HG03565 (cell line): ENCODE results near the gene SCGB1D1.

Experiments
- ATAC-seq: cut with Tn5 transposase; IDR thresholded peaks from one replicate; pipeline ENCODE4 v1.9.1; 2021; ENCODE audit warnings: mild to moderate bottlenecking, moderate library complexity; ENCODE audit not compliant: unreplicated experiment

Gene SCGB1D1, protein sequence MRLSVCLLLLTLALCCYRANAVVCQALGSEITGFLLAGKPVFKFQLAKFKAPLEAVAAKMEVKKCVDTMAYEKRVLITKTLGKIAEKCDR

DNA sequence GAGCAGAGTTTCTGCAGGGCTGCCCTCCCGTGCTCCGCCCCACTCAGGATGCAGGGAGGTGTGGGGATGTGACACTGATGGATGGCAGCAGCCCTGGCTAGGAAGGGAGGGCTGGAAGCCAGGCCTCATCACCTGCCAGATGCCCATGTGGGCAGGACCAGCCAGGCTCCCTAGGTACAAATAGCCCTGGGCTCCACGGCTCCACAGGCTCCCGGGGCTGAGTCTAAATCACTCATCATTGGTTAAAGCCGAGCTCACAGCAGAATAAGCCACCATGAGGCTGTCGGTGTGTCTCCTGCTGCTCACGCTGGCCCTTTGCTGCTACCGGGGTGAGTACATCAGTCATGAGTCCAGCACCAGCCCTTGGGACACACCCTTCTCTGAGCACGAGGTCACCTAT lies at the start of gene SCGB1D1:
Gene SCGB1D1, plus strand, starts transcription at position 206 of the 400 bp plus-strand sequence. Its CDS starts 69 bp downstream, at position 275.
- ATAC-seq = no peak

DNA sequence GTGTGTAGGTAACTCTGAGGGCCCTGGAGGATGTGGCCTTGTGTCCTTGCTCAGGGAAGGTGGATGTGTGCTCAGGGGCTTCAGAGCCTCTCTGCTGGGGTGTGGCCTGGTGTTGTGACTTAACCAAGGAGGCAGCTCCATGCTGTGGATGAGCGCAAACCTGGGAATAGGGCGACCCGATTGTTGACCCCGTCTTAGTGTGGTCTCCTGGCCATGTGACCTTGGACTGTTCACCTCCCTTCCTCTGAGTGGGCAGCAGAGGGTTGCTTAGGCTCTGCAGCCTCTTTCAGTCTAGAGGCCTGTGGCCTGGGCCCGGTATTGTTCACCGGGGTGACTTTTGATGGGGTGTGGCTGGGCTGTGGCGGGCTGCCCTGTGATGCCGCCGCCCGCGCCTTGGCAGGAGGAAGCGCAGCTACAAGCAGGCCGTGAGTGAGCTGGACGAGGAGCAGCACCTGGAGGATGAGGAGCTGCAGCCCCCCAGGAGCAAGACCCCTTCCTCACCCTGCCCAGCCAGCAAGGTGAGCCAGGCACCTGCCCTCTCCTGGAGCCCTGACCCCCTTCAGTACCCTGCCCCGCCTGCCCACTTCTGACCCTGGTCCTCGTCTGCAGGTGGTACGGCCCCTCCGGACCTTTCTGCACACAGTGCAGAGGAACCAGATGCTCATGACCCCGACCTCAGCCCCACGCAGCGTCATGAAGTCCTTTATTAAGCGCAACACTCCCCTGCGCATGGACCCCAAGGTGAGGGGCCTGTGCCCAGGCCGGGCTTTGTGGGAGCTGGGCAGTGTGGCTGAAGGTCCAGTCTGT lies 49.5 kb upstream of the SCGB1D1 start:
- ATAC-seq = no peak

DNA sequence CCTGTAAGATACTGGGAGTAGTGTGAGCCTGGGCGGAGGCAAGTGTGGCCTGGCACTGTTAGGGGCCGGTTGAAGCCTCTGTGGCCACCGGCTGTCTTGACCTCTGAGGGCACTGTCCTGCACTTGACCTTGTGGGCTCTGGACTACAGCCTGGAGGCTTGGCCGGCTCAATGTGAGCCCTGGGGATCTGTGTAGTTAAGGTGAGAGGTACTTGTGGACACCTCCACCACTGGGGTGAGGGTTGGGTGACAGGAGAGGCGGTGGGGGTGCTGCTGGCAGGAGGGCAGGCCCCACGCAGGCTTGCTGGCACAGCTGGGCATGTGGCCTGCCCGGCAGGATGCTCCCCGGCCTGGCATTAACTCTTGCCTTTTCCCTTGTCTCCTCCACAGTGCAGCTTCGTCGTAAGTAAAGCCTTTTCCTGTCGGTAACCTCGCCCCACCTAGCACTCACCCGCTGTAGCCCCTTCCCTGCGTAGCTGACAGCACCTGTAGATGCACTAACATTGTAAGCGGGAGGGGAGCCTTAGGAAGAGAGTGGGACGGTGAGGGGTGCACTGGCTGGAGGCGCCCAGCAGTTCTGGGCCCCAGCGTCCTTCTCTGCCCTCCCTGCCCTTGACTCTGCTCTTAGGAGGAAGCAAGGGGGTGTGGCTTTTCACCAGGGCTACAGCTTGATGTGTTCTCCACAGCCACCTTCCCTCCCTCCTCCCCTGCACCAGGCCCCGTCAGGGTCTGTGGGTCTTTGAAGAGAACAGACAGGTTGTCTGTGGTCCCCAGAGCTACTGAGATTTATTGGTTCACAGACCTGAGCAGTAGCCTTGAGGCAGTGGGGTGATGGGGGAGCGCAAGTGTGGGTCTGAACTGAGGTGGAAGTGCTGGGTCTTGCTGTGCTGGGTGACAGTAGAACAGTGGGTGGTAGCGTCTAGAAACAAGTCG lies 48.6 kb upstream of the SCGB1D1 start:
- no peak for ATAC-seq

DNA sequence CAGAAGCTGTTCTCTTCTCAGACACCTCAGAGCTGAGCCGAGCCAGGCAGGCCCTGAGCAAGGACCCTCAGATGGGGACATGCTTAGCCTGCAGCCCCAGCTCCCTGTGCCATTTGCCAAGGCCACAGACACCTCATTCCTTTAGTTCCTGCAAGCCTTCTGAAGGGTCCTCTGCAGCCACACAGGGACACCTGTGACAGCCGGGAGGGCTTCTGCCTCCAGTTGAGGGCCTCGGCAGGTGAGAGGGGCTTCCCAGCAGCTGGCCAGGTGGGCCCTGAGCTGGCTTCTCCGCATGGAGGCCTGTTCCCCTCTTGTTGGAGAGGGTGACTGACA lies 48.0 kb upstream of the SCGB1D1 start:
- no peak for ATAC-seq

DNA sequence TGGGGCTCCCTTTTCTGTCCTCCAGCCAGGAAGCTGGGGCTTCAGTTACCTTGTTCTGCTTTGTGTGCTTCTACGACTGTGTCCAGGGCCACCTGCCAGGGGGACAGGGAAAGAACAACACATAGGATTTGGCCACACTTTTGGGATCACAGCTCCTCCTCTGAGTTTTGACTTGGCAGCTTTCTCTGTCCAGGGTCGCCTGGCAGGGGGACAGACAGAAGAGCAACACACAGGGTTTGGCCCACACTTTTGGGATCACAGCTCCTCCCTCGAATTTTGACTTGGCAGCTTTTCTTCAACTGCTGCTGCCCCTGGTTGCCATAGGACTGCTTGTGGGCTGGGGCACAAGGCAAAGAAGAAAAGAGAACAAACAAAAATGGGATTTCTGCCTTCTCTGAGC lies 47.1 kb upstream of the SCGB1D1 start:
- no peak for ATAC-seq

DNA sequence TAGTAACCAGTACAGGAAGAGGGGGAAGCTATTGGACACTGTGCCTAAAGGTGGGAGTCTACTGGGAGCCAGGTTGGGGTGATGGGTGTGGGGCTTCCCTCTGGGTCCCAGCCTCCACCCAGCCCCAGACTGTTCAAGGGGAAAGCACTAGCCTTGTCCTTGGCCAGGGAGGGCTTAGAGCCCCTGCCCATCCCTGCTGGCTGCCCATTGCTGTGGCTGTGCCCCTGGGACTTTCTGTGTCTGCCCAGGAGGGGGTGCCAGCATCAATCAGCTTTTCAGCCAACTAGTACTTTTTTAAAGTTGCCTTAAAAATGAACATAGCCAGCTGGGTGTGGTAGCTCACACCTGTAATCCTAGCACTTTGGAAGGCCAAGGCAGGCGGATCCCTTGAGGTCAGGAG lies 46.3 kb upstream of the SCGB1D1 start:
- ATAC-seq = no peak

DNA sequence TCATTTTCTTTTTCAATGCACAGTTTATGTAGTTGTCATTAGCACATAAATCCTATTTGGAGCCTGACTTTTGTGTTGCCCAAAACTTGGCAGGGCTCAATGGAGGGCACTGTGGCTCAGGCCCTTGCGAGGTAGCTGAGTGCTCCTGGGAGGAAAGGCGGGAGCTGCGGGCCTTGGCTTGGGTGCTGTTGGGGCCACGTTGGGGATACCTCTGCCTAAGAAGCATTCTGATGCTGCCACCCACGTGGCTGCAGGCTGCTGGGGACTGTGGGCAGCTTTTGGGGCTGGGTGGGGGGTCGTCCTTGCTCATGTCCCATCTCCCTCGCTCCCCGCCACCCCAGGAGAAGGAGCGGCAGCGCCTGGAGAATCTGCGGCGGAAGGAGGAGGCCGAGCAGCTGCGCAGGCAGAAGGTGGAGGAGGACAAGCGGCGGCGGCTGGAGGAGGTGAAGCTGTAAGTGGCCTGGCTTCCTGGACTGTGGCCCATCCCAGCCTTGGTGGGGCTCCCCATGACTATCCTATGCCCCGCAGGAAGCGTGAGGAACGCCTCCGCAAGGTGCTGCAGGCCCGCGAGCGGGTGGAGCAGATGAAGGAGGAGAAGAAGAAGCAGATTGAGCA lies 45.3 kb upstream of the SCGB1D1 start:
- ATAC-seq = no peak

DNA sequence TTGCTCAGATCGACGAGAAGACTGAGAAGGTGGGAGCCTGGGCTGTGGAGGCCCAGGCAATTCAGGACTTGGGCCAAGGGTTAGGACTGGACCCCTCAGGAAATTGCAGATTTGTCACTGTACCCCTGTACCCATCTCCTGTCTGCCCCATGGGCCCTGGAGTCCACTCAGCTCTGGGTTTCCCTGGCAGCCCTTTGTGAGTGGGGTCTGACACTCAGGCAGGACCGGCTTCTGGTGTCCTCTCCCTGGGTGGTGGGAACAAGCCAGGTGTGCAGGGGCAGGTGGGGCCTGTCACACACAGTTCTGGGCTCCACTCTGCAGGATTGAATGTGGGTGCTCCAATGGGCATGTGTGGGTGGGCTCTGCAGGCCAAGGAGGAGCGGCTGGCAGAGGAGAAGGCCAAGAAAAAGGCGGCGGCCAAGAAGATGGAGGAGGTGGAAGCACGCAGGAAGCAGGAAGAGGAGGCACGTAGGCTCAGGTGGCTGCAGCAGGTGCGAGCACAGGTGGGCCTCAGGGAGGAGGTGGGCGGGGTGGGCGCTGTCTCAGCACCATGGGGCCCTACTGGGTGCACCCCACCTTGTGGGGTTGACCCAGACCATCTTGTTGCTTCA lies 44.6 kb upstream of the SCGB1D1 start:
- no peak for ATAC-seq

DNA sequence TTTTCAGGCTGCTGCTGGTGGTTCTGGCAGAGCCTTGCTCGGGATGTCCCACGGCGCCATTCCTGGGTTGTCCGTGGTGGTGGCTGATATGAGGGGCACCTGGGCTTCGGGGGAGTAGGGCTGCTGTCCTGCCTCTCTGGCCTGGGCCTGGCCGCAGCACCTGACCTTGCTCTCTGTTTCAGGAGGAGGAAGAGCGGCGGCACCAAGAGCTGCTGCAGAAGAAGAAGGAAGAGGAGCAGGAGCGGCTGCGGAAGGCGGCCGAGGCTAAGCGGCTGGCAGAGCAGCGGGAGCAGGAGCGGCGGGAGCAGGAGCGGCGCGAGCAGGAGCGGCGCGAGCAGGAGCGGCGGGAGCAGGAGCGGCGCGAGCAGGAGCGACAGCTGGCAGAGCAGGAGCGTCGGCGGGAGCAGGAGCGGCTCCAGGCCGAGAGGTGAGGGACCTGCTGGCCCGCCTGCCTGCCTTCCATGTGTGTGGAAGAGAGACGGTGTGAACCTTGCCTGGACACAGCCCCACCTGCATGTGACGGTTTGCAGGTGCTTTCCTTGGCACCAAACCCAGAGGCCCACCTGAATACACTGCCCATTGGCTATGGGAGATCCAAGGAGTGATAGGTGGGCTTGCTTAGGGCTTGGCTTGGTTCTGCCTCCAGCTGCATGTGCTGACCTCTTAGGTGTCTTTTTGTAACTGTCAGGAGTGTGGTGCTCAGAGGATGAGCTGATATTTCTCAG lies 43.4 kb upstream of the SCGB1D1 start:
- no peak for ATAC-seq

DNA sequence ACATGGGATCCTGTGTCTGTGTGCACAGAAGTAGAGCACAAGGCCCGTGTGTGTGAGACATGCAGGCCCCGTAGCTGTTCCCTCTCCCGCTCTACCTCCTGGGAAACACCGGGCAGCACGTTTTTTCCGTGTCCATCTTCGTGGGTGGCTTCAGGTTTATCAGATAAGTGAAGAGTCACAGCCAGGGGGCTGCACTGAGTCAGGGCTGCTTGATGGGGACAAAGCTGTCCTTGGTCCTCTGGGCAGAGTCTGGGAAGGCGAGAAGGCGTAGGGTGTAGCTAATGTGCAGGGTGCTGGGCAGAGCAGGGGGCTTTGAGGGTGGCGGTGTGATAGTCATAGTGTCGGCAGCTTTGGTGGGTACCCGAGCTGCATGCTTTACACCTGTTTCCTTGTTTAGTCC lies 42.5 kb upstream of the SCGB1D1 start:
- ATAC-seq = no peak

DNA sequence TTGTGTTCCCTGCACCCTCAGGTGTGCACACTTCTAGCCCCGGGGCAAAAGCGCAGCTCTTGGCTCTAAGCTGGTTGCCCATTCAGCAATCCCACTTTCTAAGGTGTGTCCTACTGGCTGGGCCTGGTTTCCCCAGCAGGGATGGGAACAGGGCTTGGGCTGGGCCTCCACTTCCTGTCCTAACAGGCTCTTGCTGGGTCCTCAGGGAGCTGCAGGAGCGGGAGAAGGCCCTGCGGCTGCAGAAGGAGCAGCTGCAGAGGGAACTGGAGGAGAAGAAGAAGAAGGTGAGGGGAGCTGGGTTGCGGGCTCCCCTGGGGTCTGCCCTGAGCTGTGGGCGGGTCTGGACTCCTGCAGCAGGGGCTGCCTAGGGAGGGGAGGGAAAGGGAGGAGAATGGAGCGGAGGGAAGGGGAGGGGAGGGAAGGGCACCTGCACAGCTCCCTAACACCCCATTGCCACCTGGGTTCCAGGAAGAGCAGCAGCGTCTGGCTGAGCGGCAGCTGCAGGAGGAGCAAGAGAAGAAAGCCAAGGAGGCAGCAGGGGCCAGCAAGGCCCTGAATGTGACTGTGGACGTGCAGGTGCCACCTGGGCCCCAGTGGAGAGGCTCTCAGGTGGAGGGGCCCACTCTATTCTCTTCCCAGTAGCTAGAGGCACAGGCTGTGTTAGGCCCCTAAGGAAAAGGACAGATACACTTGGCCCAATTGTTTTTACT lies 41.6 kb upstream of the SCGB1D1 start:
- ATAC-seq = no peak

DNA sequence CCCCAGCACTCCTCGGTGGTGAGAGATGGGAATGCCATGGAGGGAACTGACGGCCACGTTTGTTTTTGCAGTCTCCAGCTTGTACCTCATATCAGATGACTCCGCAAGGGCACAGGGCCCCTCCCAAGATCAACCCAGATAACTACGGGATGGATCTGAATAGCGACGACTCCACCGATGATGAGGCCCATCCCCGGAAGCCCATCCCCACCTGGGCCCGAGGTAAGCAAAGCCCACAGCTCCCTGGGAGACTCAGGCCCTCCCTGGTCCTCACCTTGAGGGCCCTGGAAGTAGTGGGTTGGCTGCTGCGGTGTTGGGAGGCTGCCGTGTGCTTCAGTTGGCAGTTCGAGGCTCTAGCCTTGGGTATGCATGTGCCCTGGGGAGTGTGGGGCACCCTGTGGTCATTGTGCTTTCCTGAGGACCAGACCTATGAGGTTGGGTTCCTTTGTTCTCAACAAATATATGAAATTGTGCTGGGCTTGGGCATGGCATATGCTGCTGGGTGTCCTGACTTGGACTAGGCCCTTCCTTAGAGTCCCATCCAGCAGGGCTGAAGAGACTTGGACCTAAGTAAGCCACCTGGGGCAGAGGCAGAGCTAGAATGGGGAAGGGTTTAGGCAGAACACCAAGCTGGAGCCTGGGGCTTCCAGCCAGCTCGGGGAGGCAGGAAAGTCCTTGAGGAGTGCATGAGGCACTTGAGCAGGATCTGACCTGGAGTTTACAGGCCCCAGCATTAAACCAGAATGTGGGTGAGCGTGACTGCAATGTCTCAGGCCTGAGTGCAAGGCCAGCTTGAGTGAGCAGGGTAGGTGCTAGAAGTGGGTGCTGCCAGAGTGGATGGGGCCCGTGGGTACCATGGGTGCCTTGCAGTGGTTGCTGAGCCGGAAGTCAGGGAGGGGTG lies 39.8 kb upstream of the SCGB1D1 start:
- no peak for ATAC-seq

DNA sequence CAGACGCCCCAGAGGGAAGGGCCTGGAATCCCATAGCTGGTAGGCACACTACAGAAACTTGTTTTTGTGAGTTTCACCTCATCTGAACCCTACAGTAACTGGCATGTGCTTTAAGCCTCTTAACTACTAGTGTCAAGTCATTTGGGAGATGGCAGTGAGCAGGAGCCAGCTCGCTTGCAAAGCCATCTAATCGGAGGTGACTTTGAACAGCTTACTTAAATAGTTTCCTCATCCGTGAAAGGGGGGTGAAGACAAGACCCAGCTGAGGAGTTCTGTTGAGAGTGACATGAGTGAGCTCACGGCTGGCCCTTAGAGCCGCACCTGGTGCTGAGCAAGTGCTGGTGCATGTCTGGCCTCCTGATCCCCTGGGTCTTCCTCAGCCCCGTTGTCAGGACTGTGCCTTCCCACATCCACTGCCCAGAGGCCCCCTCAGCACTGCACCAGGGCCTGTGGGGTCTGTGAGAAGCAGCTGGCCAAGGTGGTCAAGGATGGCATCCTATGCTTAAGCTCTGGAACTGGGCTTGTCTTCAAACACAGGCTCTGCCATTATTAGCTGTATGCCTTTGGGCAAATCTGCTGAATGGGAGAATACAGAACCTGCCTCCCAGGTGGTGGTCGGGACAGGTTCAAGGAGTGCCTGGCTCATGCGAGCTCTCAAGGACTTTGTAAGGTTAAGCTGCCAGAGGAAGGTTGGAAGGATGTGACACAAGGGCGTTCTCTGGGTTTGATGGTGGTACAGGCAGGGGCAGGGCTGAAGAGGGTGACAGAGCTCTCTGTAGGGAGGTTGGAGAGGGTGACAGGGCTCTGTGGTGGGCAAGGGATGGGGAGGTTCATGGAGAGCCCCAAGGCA lies 38.9 kb upstream of the SCGB1D1 start:
- ATAC-seq = no peak

DNA sequence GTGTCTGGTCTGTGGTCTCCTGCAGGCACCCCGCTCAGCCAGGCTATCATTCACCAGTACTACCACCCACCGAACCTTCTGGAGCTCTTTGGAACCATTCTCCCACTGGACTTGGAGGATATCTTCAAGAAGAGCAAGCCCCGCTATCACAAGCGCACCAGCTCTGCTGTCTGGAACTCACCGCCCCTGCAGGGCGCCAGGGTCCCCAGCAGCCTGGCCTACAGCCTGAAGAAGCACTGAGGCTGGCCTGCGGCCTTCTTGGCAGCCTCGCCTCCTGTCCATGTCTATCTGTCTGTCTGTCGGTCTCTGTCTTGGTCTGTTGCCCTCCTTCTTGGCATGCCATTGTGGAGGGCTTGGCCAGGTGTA lies 38.3 kb upstream of the SCGB1D1 start:
- ATAC-seq = no peak

DNA sequence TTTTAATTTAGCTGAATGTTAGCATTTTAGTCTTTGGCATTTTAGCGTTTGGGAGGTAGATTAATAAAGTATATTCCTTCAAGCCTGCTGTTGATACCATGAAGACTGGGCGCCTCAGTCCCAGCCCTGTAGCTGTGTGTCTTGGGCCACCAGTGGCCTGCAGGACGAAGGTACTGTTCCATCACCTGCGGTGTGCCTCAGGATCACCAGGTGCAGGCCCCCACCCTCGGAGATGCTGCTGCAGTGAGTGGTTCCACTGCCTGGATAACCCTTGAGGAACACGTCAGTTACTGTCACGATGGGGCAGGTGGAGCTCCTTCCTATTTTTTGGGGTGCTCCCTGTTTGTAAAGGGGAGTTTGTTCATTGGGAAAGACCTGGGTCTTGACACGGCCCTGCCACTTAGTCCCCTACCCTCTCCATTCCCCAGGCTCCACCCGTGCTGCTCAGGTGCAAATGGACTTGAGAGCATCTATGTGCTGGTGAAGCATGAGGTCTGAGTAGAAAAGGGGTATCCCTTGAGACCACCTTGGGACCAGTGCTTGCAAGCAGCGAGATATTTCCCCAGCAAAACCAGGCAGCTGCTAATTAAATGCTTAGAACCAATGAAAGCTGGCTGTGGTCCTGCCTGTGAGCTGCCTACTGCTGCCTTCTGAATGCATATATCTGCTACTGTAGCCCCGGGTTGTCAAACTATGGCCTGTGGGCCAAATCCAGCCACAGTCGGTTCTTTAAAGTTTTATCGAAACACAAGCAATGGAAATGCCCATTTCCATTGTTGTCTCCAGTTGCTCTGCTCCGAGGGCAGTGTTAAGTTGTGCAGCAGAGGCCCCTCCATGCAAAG lies 37.5 kb upstream of the SCGB1D1 start:
- ATAC-seq = no peak

DNA sequence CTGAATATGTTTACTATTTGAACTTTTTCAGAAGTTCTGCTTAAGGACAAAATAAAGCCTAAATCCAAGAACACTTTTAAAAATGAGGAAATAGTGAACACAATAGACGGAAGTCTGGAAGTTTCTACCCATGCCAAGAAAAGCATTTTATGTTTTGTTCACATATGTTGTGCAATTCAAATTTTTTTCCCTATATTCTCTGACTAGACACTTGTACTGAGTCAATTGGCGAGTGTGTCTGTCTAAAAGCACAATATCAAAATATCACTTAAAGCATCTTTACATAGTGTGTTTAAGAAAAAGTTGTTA lies 37.0 kb upstream of the SCGB1D1 start:
- ATAC-seq = no peak

DNA sequence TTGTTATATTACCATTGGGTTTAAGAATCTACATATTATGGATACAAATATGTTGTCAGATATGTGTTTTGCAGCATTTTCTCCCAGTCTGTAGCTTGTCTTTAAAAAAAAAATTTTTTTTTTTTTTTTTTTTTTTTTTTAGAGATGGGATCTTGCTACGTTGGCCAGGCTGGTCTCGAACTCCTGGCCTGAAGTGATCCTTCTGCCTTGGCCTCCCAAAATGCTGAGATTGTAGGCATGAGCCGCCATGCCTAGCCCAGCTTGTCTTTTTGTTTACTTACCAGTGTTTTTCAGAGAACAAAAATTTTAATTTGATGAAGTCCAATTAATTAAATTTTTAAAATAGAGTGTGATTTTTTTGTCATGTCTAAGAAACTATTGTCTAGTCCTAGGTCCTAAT lies 36.4 kb upstream of the SCGB1D1 start:
- no peak for ATAC-seq
